GM12873 (cell line): ENCODE measurements around the gene MEIS3.
A peak's percentile ranks its signal among the peaks of the same experiment; 100 is the strongest.

Experiments used
- TF ChIP-seq, protein P1 (sequence below): IDR thresholded peaks from 2 replicates; pipeline ENCODE4 v1.5.1; 2012; ENCODE audit warnings: low read depth, mild to moderate bottlenecking, moderate library complexity, low read length, control low read depth; ENCODE audit not compliant: insufficient read depth; ENCODE audit errors: missing control alignments

Gene MEIS3

DNA sequence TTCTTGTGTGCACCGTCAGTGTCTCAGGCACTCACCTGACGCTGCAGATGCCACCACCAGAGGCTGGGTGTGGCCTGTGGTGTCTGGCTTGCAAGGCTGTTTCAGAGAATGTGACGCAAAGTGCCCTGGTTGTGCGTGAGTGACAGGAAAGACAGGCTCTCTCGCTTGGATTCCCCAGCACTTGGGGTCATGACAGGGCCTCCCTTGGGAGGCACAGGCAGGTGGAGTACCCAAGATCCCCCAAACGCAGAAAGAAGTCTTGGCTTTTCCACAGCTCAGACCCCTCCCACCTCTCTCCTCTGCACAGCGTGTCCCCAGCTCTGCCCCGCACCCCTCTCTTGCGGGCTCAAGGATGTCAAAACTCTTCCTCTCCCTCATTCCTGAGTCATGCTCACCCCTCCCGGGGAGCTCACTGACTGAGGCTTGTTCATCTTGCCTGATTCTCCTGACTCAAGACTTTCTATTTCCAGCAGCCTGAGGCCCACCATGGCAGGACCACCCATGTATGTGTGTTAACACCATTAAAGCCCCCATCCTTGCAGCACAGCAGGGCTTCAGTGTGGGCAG, 49.2 kb downstream of the MEIS3 start:
- TF ChIP-seq, protein P1, sequence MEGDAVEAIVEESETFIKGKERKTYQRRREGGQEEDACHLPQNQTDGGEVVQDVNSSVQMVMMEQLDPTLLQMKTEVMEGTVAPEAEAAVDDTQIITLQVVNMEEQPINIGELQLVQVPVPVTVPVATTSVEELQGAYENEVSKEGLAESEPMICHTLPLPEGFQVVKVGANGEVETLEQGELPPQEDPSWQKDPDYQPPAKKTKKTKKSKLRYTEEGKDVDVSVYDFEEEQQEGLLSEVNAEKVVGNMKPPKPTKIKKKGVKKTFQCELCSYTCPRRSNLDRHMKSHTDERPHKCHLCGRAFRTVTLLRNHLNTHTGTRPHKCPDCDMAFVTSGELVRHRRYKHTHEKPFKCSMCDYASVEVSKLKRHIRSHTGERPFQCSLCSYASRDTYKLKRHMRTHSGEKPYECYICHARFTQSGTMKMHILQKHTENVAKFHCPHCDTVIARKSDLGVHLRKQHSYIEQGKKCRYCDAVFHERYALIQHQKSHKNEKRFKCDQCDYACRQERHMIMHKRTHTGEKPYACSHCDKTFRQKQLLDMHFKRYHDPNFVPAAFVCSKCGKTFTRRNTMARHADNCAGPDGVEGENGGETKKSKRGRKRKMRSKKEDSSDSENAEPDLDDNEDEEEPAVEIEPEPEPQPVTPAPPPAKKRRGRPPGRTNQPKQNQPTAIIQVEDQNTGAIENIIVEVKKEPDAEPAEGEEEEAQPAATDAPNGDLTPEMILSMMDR: no peak

DNA sequence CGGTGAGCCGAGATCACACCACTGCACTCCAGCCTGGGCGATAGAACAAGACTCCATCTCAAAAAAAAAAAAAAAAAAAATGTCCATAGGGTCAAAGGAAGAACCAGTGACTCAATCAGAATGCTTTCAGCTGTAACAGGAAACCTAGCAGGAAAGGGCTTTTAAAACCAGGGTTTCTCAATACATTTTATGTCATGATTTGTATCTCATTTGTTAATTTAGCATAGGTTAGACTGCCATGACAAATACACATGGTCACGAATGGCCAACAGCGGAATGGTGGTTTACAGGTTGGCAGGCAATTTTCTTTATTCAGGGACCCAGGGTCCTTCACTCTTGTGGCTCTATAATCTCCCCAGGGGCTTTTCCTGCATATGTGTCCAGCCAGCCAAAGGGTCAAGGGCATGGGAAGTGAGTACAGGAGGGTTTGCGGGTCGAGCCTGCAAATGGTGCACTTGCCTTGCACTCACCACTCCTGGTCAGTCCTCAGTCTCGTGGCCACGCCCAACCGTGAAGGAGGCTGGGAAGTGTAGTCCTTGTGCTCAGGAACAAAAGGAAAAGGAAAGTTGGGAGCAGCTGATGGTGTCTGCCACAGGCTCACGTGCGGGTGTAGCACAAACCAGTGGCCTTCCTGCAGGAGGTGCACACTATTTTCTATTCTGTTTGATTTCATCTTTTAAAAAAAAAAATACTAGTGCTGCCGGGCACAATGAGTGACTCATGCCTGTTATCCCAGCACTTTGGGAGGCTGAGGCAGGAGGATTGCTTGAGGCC, 55.4 kb downstream of the MEIS3 start:
- TF ChIP-seq, protein P1: no peak

DNA sequence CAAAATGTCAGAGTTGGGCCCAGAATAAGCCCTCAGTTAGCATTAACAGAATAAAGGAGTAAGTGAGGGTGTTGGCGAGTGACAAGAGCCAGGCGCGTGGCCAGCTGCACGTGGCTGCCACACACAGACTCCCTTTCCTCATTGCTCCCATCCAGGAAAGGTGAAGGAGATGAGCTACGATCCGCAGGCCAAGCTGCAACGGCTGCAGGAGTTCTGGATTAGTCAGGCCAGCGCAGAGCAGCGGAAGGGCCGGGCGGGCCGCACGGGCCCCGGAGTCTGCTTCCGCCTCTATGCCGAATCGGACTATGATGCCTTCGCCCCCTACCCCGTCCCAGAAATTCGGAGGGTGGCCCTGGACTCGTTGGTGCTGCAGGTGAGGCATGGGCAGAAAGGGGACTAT, 57.0 kb downstream of the MEIS3 start:
- TF ChIP-seq, protein P1: no peak

DNA sequence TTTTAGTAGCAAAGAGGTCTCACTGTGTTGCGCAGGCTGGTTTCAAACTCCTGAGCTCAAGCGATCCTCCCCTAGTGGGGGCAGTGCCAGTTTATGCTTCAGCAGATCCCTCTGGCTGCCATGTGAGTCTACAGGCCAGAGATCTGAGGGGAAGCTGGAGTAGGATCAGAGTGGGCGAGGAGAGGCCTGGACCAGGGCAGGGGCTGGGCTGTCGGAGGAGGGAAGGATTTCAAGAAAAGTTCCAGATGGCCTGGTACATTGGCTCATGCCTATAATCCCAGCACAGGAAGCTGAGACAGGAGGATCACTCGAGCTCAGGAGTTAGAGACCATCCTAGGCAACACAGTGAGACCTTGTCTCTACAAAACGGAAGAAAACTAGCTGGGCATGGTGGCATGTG, 60.4 kb downstream of the MEIS3 start:
- TF ChIP-seq, protein P1: no peak

DNA sequence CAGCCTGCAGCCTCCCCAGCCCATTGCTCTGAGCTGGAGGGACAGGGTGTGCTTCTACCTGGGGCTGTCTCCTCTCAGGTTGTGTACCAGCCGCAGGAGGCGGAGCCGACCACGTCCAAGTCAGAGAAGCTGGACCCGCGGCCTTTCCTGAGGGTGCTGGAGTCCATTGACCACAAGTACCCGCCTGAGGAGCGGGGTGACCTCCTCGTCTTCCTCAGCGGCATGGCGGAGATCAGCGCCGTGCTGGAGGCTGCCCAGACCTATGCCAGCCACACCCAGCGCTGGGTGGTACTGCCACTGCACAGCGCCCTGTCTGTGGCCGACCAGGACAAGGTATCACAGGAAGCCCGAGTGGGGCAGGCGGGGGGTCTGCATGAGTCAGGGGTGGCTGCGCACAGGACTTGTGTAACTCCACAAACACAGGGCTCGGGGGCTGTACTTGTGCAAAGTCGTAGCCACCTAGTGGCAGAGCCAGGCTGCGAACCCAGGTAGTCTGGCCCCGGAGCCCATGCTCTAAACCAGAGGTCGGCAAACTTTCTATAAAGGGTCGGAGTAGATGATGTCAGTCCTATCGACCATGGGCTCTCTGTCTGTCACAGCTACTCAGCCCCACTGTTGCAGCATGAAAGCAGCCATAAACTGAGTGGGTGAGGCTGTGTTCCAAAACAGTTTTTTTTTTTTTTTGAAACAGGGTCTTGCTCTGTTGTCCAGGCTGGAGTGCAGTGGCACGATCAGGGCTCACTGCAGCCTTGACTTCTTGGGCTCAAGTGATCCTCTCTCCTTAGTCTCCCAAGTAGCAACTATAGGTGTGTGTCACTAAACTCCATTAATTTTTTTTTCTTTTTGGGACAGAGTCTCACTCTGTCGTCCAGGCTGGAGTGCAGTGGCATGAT, 61.3 kb downstream of the MEIS3 start:
- TF ChIP-seq, protein P1: peak; percentile 45

DNA sequence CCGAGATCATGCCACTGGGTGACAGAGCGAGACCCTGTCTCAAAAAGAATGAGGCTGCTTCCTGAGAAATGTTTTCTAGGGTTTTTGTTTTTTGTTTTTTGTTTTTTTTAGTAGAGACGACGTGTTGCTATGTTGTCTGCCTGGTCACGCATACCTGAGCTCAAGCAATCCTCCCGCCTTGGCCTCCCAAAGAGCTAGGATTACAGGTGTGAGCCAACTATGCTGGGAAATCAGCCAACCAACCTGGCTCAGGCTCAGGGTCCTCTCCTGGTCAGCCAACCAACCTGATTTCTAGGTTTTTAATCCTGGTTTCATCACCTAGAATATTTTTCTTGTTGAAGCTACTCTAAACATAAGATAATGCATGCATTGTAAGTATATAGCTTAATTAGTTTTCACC, 62.4 kb downstream of the MEIS3 start:
- TF ChIP-seq, protein P1: no peak

DNA sequence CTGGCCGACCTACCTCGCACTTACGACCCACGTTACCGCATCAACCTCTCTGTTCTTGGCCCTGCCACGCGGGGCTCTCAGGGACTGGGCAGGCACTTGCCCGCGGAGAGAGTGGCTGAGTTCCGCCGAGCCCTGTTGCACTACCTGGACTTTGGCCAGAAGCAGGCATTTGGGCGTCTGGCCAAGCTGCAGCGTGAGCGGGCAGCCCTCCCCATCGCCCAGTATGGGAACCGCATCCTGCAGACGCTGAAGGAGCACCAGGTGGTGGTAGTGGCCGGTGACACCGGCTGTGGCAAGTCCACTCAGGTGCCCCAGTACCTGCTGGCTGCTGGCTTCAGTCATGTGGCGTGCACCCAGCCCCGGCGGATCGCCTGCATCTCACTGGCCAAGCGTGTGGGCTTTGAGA, 66.0 kb downstream of the MEIS3 start:
- TF ChIP-seq, protein P1: no peak
